ENCODE data around the gene IGFBPL1.

Gene IGFBPL1

GRCh38 chr9:38375572-38375963 is 48.7 kb downstream of the IGFBPL1 start:
- no peak for DNase-seq

GRCh38 chr9:38374847-38375571 is 49.2 kb downstream of the IGFBPL1 start:
- no peak for DNase-seq

DNA sequence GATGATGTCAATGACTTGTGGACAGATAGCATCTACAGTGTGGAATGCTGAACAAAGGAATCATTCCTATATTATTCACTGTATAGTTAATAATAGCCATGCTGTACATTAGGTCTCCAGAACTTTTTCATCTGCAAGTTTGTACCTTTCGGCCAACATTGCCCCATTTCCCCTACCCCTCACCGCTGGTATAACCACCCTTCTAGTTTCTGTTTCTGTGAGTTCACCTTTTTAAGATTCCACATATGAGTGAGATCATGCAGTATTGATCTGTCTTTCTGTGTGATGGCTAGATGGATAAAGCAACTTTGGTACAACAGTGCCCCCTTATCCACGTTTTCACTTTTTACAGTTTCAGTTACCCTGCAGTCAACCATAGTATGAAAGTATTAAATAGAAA is 50.6 kb downstream of the IGFBPL1 start:
- DNase-seq: no peak

DNA sequence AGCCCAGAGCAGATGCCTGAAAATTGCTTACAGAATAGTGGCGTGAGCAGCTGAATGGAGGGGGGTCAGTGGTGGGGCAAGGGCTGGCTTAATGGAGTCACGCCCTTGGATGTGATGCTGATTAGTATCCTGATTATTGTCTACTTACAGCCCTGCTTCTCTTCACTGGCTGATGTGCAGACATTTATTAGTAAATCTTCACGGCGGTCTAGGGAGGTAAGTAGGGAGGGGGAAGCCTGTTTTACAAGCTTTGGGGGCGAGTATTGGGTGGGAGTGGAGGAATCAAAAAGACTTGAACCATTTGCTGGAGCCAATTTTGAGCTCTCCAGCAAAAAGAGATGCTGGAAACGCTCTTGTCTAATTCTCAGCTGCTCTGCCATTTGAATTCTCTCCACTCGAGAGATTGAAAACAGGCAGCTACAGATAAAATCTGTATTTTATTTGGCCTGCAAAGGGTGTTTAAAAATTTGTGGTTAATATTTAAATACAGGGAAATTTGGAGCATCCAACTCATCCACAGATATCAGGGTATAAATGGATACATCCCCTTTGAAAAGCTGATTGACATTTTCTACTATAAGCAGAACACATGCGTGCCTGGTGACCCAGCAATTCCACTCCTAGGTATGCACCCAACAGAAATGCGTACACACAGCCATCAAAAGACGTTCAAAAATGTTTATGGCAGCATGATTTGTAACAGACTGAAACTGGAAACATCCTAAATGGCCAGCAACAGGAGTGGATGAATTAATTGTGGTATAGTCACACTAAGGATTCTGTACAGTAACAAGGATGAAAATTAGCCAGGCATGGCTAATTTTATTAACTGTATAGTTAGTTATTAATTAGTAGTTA is 51.3 kb downstream of the IGFBPL1 start:
- no peak for DNase-seq

- no peak for DNase-seq
These were observed 52.8 kb downstream of the IGFBPL1 start for GRCh38 chr9:38371495-38371894.

- DNase-seq: no peak
These were observed 54.1 kb downstream of the IGFBPL1 start for GRCh38 chr9:38370176-38370575.

DNA sequence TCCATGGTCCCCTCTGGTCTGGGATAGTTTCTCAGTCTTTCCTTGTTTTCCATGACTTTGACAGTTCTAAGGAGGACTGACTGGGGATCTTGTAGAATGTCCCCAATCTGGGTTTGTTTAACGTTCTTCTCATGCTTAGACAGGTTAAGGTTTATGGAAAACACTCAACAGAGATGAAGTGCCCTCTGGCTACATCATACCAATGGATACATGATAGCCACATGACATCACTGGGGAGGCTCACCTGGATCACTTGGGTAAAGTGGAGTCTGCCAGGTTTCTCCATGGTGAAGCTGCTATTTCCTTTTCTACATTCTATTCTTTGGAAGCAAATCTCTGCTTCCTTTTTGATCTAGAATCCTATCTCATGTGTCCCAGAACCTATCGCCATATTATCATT is 55.5 kb downstream of the IGFBPL1 start:
- DNase-seq: no peak

DNA sequence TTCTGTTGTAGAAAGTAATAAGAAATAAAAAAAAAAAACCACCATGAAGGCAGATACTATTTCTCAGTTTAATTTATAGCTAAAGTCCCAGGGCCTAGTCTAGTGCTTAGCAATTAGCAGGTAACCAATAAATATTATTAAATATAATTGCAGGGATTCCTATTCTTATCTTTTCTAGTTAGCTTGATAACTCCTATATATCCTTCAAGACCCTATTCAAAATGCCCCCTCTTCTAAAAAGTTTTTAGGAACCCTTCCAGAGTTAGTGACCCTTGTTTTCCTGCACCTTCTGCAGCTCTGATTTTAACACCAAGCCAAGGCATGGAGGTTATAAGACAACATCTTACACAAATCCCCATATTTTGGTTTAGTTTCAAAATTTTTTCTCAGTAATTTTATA is 56.4 kb downstream of the IGFBPL1 start:
- no peak for DNase-seq

DNA sequence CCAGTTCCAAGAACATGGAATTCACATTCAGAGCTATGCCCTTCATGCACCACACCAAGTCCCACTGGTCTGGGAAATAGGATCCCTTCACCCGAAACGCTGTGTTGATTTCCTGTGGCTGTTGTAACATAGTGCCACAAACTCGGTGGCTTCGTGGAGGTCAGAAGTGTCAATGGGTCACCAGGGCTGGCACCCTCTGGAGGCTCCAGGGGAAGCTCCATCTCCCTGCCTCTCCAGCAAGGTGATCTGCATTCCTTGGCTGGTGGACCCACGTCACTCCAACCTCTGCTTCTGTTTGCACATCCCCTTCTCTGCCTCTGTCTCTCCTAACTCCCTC is 60.7 kb downstream of the IGFBPL1 start:
- no peak for DNase-seq

DNA sequence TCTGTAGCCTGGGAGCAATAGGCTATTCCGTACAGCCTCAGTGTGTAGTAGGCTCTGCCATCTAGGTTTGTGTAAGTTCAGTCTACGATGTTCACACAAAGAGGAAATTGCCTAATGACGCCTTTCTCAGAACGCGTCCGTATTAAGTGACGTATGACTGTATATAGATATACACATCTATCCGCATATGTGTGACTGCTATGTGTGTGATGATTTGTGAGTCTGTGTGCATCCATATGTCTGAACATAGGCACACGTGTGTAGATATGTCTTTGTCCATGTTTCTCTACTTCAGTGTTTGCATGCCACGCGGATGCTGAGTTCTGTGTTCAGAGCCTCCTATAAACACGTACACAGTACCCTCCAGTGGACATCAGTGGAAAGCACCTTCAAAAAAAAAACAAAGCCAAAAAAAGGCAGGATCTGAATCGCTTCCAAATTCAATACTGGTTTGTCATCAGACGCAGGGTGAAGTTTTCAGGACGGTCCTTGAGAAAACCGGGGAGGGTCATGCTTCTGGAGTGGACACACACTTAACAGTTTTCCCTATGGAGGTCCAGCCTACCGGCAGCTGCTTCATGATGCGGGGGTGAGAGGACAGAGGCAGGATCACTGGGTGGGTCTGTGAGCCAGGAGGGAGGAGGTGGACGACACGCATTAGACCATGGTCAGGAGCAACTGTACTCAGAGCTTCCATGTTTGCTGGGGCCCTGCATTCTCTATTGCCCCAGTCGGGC is 61.2 kb downstream of the IGFBPL1 start:
- DNase-seq: no peak

GRCh38 chr9:38361473-38361850 is 62.8 kb downstream of the IGFBPL1 start:
- no peak for DNase-seq

- no peak for DNase-seq
These were observed 63.3 kb downstream of the IGFBPL1 start for GRCh38 chr9:38360839-38361472.

- no peak for DNase-seq
These were observed 64.4 kb downstream of the IGFBPL1 start for GRCh38 chr9:38359689-38360385.

DNA sequence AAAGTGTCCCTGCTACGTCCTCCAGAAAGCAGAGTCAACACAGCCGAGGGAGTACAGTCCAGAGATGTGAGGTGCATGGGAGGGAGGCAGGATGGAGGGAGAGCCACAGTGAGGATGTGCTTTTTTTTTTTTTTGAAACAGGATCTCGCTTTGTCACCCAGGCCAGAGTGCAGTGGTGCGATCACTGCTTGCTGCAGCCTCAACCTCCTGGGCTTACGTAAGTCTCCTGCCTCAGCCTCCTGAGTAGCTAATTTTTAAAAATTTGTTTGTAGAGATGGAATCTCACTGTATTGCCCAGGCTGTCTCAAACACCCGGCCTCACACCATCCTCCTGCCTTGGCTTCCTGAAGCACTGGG is 65.0 kb downstream of the IGFBPL1 start:
- DNase-seq: no peak

GRCh38 chr9:38358390-38359296 is 65.6 kb downstream of the IGFBPL1 start:
- no peak for DNase-seq

- no peak for DNase-seq
These were observed 66.7 kb downstream of the IGFBPL1 start for GRCh38 chr9:38357350-38358114.

DNA sequence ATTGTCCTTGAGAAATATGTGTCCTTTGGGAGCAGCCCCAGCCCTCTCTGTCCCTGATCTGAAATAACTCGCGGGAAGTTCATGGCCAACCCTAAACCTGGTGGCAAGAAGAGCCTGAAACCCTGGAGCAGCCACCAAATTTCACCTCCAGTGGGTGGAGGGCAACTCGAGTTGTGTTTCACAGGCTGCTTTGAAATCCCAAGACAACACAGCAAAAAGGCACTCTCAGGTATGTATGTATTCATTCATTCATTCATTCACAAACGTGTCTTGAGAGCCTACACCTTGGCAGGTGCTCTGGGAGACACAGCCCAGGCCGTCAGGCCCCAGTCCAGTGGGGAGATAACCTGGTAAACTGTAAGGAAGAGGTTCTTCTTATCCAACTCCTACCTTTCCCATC is 67.4 kb downstream of the IGFBPL1 start:
- no peak for DNase-seq
